HG02852 (cell line): ENCODE measurements around the gene ACSL1.
"Not testable (repeated sequence)": the region's sequence is repeated elsewhere in the genome, so short reads cannot be mapped to it uniquely, and the experiment has no call there.

Source experiments
- ATAC-seq: cut with Tn5 transposase; IDR thresholded peaks from one replicate; pipeline ENCODE4 v1.9.1; 2021; ENCODE audit warnings: mild to moderate bottlenecking, moderate library complexity; ENCODE audit not compliant: unreplicated experiment

The ACSL1 gene

GRCh38 chr4:184793735-184794355 is 31.9 kb downstream of the ACSL1 start:
- no peak for ATAC-seq

- ATAC-seq: no peak
Measured at GRCh38 chr4:184792950-184793555, 32.7 kb downstream of the ACSL1 start.

GRCh38 chr4:184792334-184792733 is 33.4 kb downstream of the ACSL1 start:
- ATAC-seq: no peak

- ATAC-seq: no peak
Measured at GRCh38 chr4:184790826-184791225, 34.9 kb downstream of the ACSL1 start.

- ATAC-seq: no peak
Measured at GRCh38 chr4:184787766-184788503, 37.8 kb downstream of the ACSL1 start.

- no peak for ATAC-seq
Measured at GRCh38 chr4:184785813-184786212, 40.0 kb downstream of the ACSL1 start.

- ATAC-seq: no peak
Measured at GRCh38 chr4:184784628-184785257, 41.0 kb downstream of the ACSL1 start.

- ATAC-seq: no peak
Measured at GRCh38 chr4:184782731-184783373, 42.9 kb downstream of the ACSL1 start.

- ATAC-seq: not testable (repeated sequence)
Measured at GRCh38 chr4:184779160-184779559, 46.6 kb downstream of the ACSL1 start.

- ATAC-seq: no peak
Measured at GRCh38 chr4:184778325-184778724, 47.4 kb downstream of the ACSL1 start.

GRCh38 chr4:184776821-184777220 is 48.9 kb downstream of the ACSL1 start:
- no peak for ATAC-seq

GRCh38 chr4:184775854-184776555 is 49.8 kb downstream of the ACSL1 start:
- ATAC-seq: no peak

GRCh38 chr4:184774152-184774551 is 51.6 kb downstream of the ACSL1 start:
- ATAC-seq: no peak

- no peak for ATAC-seq
Measured at GRCh38 chr4:184771416-184771815, 54.4 kb downstream of the ACSL1 start.

GRCh38 chr4:184769141-184769765 is 56.5 kb downstream of the ACSL1 start:
- no peak for ATAC-seq

- no peak for ATAC-seq
Measured at GRCh38 chr4:184768296-184768695, 57.5 kb downstream of the ACSL1 start.

GRCh38 chr4:184766446-184766845 is 59.3 kb downstream of the ACSL1 start:
- no peak for ATAC-seq

GRCh38 chr4:184765473-184766340 is 60.1 kb downstream of the ACSL1 start:
- ATAC-seq: no peak

GRCh38 chr4:184764601-184765000 is 61.2 kb downstream of the ACSL1 start:
- ATAC-seq: no peak
